Retinal pigment epithelial cell (primary cell): Measurements from ENCODE around the gene IPO11.
"Not testable (repeated sequence)": the region's sequence is repeated elsewhere in the genome, so short reads cannot be mapped to it uniquely, and the experiment has no call there.

Source experiments
- DNase-seq: peaks from one replicate; pipeline ENCODE4 v3.0.0-alpha.2; 2010; ENCODE audit warnings: low read depth
- H3K4me3 ChIP-seq: 2 replicates; pipeline ENCODE4 v1.5.1; 2011; ENCODE audit warnings: mild to moderate bottlenecking, low read length, control low read depth, moderate library complexity
- CTCF ChIP-seq: conservative IDR thresholded peaks from 2 replicates; pipeline ENCODE4 v1.5.1; 2011; ENCODE audit warnings: low read depth, low read length, control low read depth, inconsistent platforms

IPO11 gene

GRCh38 chr5:62650197-62650596 lies 237.6 kb downstream of the IPO11 start:
- H3K4me3 ChIP-seq, result no peak overlapping the region
- TF ChIP-seq CTCF, result no peak
- no peak for DNase-seq

- no peak for DNase-seq
- no peak overlapping the region for H3K4me3 ChIP-seq
- no peak for TF ChIP-seq CTCF
Observed at GRCh38 chr5:62652225-62652624, 239.7 kb downstream of the IPO11 start.

- no peak overlapping the region for H3K4me3 ChIP-seq
- no peak for TF ChIP-seq CTCF
- no peak for DNase-seq
Observed at GRCh38 chr5:62653001-62653863, 240.7 kb downstream of the IPO11 start.

GRCh38 chr5:62653864-62654575 lies 241.5 kb downstream of the IPO11 start:
- no peak for TF ChIP-seq CTCF
- DNase-seq, result no peak
- H3K4me3 ChIP-seq, result no peak overlapping the region

GRCh38 chr5:62657772-62658171 lies 245.2 kb downstream of the IPO11 start:
- not testable (repeated sequence) for DNase-seq, H3K4me3 ChIP-seq

GRCh38 chr5:62661126-62661525 lies 248.6 kb downstream of the IPO11 start:
- no peak overlapping the region for H3K4me3 ChIP-seq
- no peak for DNase-seq
- TF ChIP-seq CTCF, result no peak

GRCh38 chr5:62662521-62662920 lies 250.0 kb downstream of the IPO11 start:
- H3K4me3 ChIP-seq, result no peak overlapping the region
- DNase-seq, result no peak
- TF ChIP-seq CTCF, result no peak
